Progenitor cell of endocrine pancreas (in vitro differentiated cells): Measurements from ENCODE around the gene NCOA1. TPM values are rescaled to one million over a fixed set of nuclear protein-coding genes. Genes with fewer than 3 reads are reported as not detected.

ENCODE experiments used
- DNase-seq: peaks from one replicate; pipeline ENCODE4 v3.0.0; 2021; ENCODE audit warnings: low spot score; ENCODE audit not compliant: unreplicated experiment
- H3K27ac Mint-ChIP-seq: 2 replicates; pipeline ENCODE4 v1.8.0; 2021; ENCODE audit warnings: mild to moderate bottlenecking, moderate library complexity, mixed read lengths
- H3K27me3 Mint-ChIP-seq: 2 replicates; pipeline ENCODE4 v1.8.0; 2021; ENCODE audit warnings: mixed read lengths
- H3K36me3 Mint-ChIP-seq: 2 replicates; pipeline ENCODE4 v1.8.0; 2022; ENCODE audit warnings: mixed read lengths; ENCODE audit not compliant: insufficient read depth
- H3K4me1 Mint-ChIP-seq: 2 replicates; pipeline ENCODE4 v1.8.0; 2021; ENCODE audit warnings: low read depth, mixed read lengths
- H3K4me3 Mint-ChIP-seq: 2 replicates; pipeline ENCODE4 v1.8.0; 2021; ENCODE audit warnings: low read depth, mild to moderate bottlenecking, moderate library complexity, mixed read lengths
- H3K9me3 Mint-ChIP-seq: 2 replicates; pipeline ENCODE4 v1.8.0; 2021; ENCODE audit warnings: low read depth, mixed read lengths
- CTCF ChIP-seq: fragments of 200-600 bp; sonication (generic); IDR thresholded peaks from one replicate; pipeline ENCODE4 v1.5.0; 2021; ENCODE audit warnings: antibody characterized with exemption, mild to moderate bottlenecking; ENCODE audit not compliant: unreplicated experiment
- total RNA-seq: library from RNA; stranded (reverse); gene quantifications from 2 replicates; pipeline ENCODE4 v1.2.1, GENCODE V29; 2021

The NCOA1 gene
- total RNA-seq, 1 donor from 2014 or later = 32.3 TPM

GRCh38 chr2:24787532-24787931, 296.5 kb downstream of the NCOA1 start:
- DNase-seq = no peak
- H3K27me3 Mint-ChIP-seq = no peaks in the 10 kb centered on the region
- peaks cover 8% of the 10 kb centered on the region for H3K9me3 Mint-ChIP-seq
- H3K4me1 Mint-ChIP-seq = peaks cover 3% of the 10 kb centered on the region
- H3K36me3 Mint-ChIP-seq = no peaks in the 10 kb centered on the region
- no peak overlapping the region for H3K4me3 Mint-ChIP-seq
- no peak overlapping the region for H3K27ac Mint-ChIP-seq
- no peak for TF ChIP-seq CTCF

DNA sequence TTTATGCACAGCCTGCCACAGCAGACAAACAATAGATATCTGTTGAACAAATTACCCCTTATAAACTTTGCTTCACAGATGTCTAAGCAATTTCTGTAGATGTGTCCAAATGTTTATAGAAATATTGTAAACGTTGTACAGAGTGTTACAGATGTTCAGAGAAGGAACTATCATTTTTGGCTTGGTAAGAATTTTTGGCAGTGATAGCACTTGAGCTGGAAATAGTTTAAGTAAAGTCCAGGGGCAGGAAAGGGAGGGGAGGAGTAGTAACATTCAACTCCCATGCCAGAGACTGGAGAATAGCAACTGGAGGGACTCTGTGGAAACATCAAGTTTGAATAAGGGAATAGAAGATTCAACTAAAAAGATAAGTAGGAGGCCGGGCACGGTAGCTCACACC, 297.8 kb downstream of the NCOA1 start:
- no peak for TF ChIP-seq CTCF
- no peaks in the 10 kb centered on the region for H3K27me3 Mint-ChIP-seq
- H3K9me3 Mint-ChIP-seq = peaks cover 4% of the 10 kb centered on the region
- no peaks in the 10 kb centered on the region for H3K36me3 Mint-ChIP-seq
- DNase-seq = no peak
- H3K4me3 Mint-ChIP-seq = no peak overlapping the region
- H3K4me1 Mint-ChIP-seq = peaks cover 6% of the 10 kb centered on the region
- no peak overlapping the region for H3K27ac Mint-ChIP-seq

- no peak overlapping the region for H3K27ac Mint-ChIP-seq
- H3K4me1 Mint-ChIP-seq = peaks cover 16% of the 10 kb centered on the region
- H3K27me3 Mint-ChIP-seq = no peaks in the 10 kb centered on the region
- no peaks in the 10 kb centered on the region for H3K9me3 Mint-ChIP-seq
- no peak overlapping the region for H3K4me3 Mint-ChIP-seq
- DNase-seq = no peak
- H3K36me3 Mint-ChIP-seq = no peaks in the 10 kb centered on the region
- no peak for TF ChIP-seq CTCF
These were observed 300.4 kb downstream of the NCOA1 start for GRCh38 chr2:24791452-24791851.

GRCh38 chr2:24792542-24792873, 301.5 kb downstream of the NCOA1 start:
- peak overlapping the region; percentile 100 for H3K27ac Mint-ChIP-seq
- no peaks in the 10 kb centered on the region for H3K9me3 Mint-ChIP-seq
- peaks cover 16% of the 10 kb centered on the region for H3K4me1 Mint-ChIP-seq
- H3K27me3 Mint-ChIP-seq = no peaks in the 10 kb centered on the region
- peaks cover 7% of the 10 kb centered on the region for H3K36me3 Mint-ChIP-seq
- no peak for DNase-seq
- H3K4me3 Mint-ChIP-seq = peak overlapping the region; percentile 99
- no peak for TF ChIP-seq CTCF

- no peaks in the 10 kb centered on the region for H3K9me3 Mint-ChIP-seq
- H3K27me3 Mint-ChIP-seq = no peaks in the 10 kb centered on the region
- peaks cover 12% of the 10 kb centered on the region for H3K36me3 Mint-ChIP-seq
- TF ChIP-seq CTCF = peak; percentile 78
- peak; percentile 91 for DNase-seq
- H3K4me3 Mint-ChIP-seq = peak within 1 kb of the TSS; percentile 99
- peaks cover 16% of the 10 kb centered on the region for H3K4me1 Mint-ChIP-seq
- peak within 1 kb of the TSS; percentile 100 for H3K27ac Mint-ChIP-seq
These were observed 302.1 kb downstream of the NCOA1 start, which contains the start of the genes CENPO and PTRHD1 for GRCh38 chr2:24792874-24793760. TSS of gene CENPO (plus strand) at chr2:24793425. CDS start at chr2:24793920, 495 bp downstream. TSS of gene PTRHD1 (minus strand) at chr2:24793391. CDS start at chr2:24793377, 14 bp downstream.
